Left ventricle myocardium superior (tissue), 1 donor: ENCODE data around the gene BACE2. TPM values are rescaled to one million over a fixed set of nuclear protein-coding genes. Genes with fewer than 3 reads are reported as not detected.
"Not testable (repeated sequence)": the region's sequence is repeated elsewhere in the genome, so short reads cannot be mapped to it uniquely, and the experiment has no call there.

Experiments used
- ATAC-seq: fragments of 200-7000 bp; cut with Tn5 transposase; one replicate; pipeline ENCODE4 v1.9.1; 2020; ENCODE audit warnings: mild to moderate bottlenecking, moderate library complexity
- DNase-seq: peaks from one replicate; pipeline ENCODE4 v3.0.0-alpha.2; 2020
- intact Hi-C: fragments of 100-400 bp; cut with micrococcal nuclease; formaldehyde crosslinking; loops from one replicate; pipeline ENCODE4 v1.11.0; 2022
- total RNA-seq: library from RNA; stranded (reverse); fragmentation: NEBNext Ultra II Directional; extraction: Animal tissue kit (Norgen Biotek cat#: 25700); gene quantifications from one replicate; pipeline ENCODE4 v1.2.1, GENCODE V29; 2021
- donor health status: DM: no; HTN: yes; CAD: no; lungs with severe emphysema.

BACE2 gene
- total RNA-seq, 1 donor from 2014 or later: 12.7 TPM

- DNase-seq: no peak
- intact Hi-C loops: no loop called here
- ATAC-seq: no peak
Observed at GRCh38 chr21:41170859-41171609, 3.1 kb downstream of the BACE2 start.

- ATAC-seq (no peak), DNase-seq (no peak)
- intact Hi-C loops: no loop called here
Observed at GRCh38 chr21:41175080-41175479, 7.1 kb downstream of the BACE2 start.

GRCh38 chr21:41176846-41177245 lies 8.9 kb downstream of the BACE2 start:
- ATAC-seq: no peak
- no peak for DNase-seq
- intact Hi-C loops: no loop called here

GRCh38 chr21:41180752-41181151 lies 12.8 kb downstream of the BACE2 start:
- ATAC-seq (no peak), DNase-seq (no peak)
- intact Hi-C loops: no loop called here

- intact Hi-C loops: no loop called here
- ATAC-seq (no peak), DNase-seq (no peak)
Observed at GRCh38 chr21:41182547-41182946, 14.6 kb downstream of the BACE2 start.

GRCh38 chr21:41183575-41183974 lies 15.6 kb downstream of the BACE2 start:
- ATAC-seq (peak; percentile 52), DNase-seq (no peak)
- intact Hi-C loops: no loop called here

GRCh38 chr21:41185802-41186201 lies 17.8 kb downstream of the BACE2 start:
- DNase-seq: no peak
- intact Hi-C loops: no loop called here
- ATAC-seq: no peak

GRCh38 chr21:41186755-41187536 lies 19.0 kb downstream of the BACE2 start:
- intact Hi-C loops: no loop called here
- no peak for DNase-seq
- no peak for ATAC-seq

GRCh38 chr21:41187537-41188025 lies 19.6 kb downstream of the BACE2 start:
- intact Hi-C loops: no loop called here
- DNase-seq: no peak
- no peak for ATAC-seq

- ATAC-seq: no peak
- DNase-seq: no peak
- intact Hi-C loops: no loop called here
Observed at GRCh38 chr21:41188486-41189149, 20.7 kb downstream of the BACE2 start.

GRCh38 chr21:41189150-41189745 lies 21.3 kb downstream of the BACE2 start:
- intact Hi-C loops: no loop called here
- no peak for ATAC-seq
- DNase-seq: no peak

GRCh38 chr21:41192552-41192951 lies 24.6 kb downstream of the BACE2 start:
- intact Hi-C loops, ATAC-seq, DNase-seq: not testable (repeated sequence)

- intact Hi-C loops: no loop called here
- ATAC-seq (no peak), DNase-seq (no peak)
Observed at GRCh38 chr21:41195311-41195710, 27.4 kb downstream of the BACE2 start.

GRCh38 chr21:41196993-41197392 lies 29.0 kb downstream of the BACE2 start:
- intact Hi-C loops: no loop called here
- ATAC-seq (no peak), DNase-seq (no peak)

- ATAC-seq (no peak), DNase-seq (no peak)
- intact Hi-C loops: no loop called here
Observed at GRCh38 chr21:41197582-41197981, 29.6 kb downstream of the BACE2 start.

GRCh38 chr21:41198647-41199046 lies 30.7 kb downstream of the BACE2 start:
- ATAC-seq, intact Hi-C loops, DNase-seq: not testable (repeated sequence)

GRCh38 chr21:41199123-41199522 lies 31.2 kb downstream of the BACE2 start:
- DNase-seq (no peak), ATAC-seq (no peak)
- intact Hi-C loops: no loop called here

- DNase-seq (no peak), ATAC-seq (peak; percentile 64)
- intact Hi-C loops: no loop called here
Observed at GRCh38 chr21:41199588-41199987, 31.6 kb downstream of the BACE2 start.

- ATAC-seq: no peak
- intact Hi-C loops: no loop called here
- DNase-seq: no peak
Observed at GRCh38 chr21:41201385-41201784, 33.4 kb downstream of the BACE2 start.

- DNase-seq (no peak), ATAC-seq (no peak)
- intact Hi-C loops: no loop called here
Observed at GRCh38 chr21:41204736-41205135, 36.8 kb downstream of the BACE2 start.
